Ectodermal cell (in vitro differentiated cells): ENCODE data around the gene APBA2.

ENCODE experiments used
- H3K27ac ChIP-seq: 2 replicates; pipeline ENCODE4 v1.7.0; 2013; ENCODE audit warnings: mild to moderate bottlenecking, low read depth, low read length; ENCODE audit not compliant: insufficient read depth, poor library complexity, severe bottlenecking
- H3K27me3 ChIP-seq: 2 replicates; pipeline ENCODE4 v1.7.0; 2013; ENCODE audit warnings: mild to moderate bottlenecking, low read length; ENCODE audit not compliant: insufficient read depth, control insufficient read depth, poor library complexity, severe bottlenecking
- H3K36me3 ChIP-seq: one replicate; pipeline ENCODE4 v1.7.0; 2013; ENCODE audit warnings: low read length; ENCODE audit not compliant: control insufficient read depth, insufficient read depth
- H3K4me1 ChIP-seq: one replicate; pipeline ENCODE4 v1.7.0; 2013; ENCODE audit warnings: low read length; ENCODE audit not compliant: control insufficient read depth, insufficient read depth
- H3K4me3 ChIP-seq: 2 replicates; pipeline ENCODE4 v1.7.0; 2013; ENCODE audit warnings: low read depth, low read length, control low read depth; ENCODE audit not compliant: insufficient read depth
- H3K9me3 ChIP-seq: 2 replicates; pipeline ENCODE4 v1.7.0; 2013; ENCODE audit warnings: mild to moderate bottlenecking, low read length, moderate library complexity; ENCODE audit not compliant: control insufficient read depth
- WGBS, 2 experiments: methylation state at CpG; one replicate each; pipeline ENCODE4 v1.1.7; 2013; ENCODE audit warnings: missing lambda C conversion rate in 2 of 2; 5-methylcytosine and 5-hydroxymethylcytosine counted together

APBA2 gene

DNA sequence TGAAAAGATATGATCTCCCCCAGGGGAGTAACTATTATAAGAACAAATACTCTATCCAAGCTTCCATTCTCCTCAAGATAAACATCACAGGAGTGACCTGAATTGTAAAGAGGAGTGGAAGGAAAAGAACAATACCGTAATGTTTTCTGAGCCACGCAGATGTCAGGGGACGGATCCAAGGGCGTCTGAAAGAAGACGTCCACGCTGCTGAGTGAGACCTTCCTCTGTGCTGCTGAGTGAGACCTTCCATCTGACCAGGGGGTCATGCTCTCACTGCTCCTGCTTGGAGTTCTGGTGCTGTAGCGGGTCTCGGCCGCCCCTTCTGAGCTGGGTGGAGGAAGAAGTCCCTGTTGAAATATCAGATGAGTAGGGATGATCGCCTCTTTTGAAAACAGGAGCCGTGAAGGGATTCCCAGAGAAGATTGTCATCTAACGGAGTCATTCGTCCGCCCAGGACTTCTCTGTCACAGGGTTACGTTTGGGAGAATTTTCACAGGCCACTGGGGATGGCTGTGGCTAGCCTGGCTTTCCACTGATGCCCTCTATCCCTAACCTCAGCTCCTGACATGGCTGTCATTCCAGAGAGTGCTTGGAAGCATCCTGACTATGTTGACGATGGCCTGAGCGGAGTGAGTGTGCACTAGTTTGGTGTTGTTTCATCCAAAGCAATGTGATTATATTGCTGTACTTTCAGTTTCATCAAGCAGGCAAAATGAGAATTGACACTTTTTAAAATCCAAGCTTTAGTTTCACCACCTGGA, 184.9 kb downstream of the APBA2 start:
- no peak overlapping the region for H3K27ac ChIP-seq
- no peaks in the 10 kb centered on the region for H3K9me3 ChIP-seq
- H3K27me3 ChIP-seq: no peaks in the 10 kb centered on the region
- 91 to 92% methylated on average over 17 of the region's 17 CpGs for WGBS, 2 experiments
- peaks cover 6% of the 10 kb centered on the region for H3K4me1 ChIP-seq
- H3K36me3 ChIP-seq: no peaks in the 10 kb centered on the region
- H3K4me3 ChIP-seq: no peak overlapping the region

DNA sequence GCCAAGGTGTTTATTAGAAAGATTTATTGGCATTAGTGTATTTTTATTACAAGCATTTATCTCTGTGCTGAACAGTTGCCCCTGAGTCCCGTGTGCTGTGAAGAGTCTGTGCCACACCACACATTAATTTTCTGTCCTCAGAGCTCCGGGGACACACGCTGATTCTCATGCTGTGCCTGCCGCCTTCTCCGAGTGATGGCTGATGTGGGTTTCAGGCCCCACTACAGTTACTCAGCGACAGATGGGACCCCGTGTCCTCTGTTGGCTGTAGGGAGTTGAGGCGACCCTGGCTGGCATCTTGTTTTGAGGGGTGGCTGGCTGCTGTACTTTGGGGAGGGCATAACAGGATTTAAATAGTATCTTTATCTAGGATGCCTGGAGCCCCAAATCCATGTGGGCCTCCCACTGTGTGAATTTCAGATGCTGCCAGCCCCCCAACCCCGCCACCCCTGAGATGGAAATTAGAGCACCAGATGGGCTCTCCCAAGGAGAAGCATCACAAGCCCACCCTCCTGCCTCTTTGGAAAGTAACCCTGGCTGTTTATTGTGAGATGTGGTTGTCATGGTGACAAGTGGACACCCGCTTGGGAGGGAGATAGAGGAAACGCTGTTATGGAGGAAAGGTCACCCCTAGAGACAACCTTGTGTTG, 185.6 kb downstream of the APBA2 start:
- H3K36me3 ChIP-seq: no peaks in the 10 kb centered on the region
- H3K27me3 ChIP-seq: no peaks in the 10 kb centered on the region
- no peak overlapping the region for H3K4me3 ChIP-seq
- no peaks in the 10 kb centered on the region for H3K9me3 ChIP-seq
- peaks cover 6% of the 10 kb centered on the region for H3K4me1 ChIP-seq
- WGBS, 2 experiments: 88 to 93% methylated on average over 11 of the region's 11 CpGs
- no peak overlapping the region for H3K27ac ChIP-seq

GRCh38 chr15:29071882-29072273, 186.1 kb downstream of the APBA2 start:
- H3K27ac ChIP-seq: no peak overlapping the region
- no peaks in the 10 kb centered on the region for H3K9me3 ChIP-seq
- no peaks in the 10 kb centered on the region for H3K36me3 ChIP-seq
- 92 to 93% methylated on average over 7 of the region's 7 CpGs for WGBS, 2 experiments
- no peak overlapping the region for H3K4me3 ChIP-seq
- H3K4me1 ChIP-seq: peaks cover 6% of the 10 kb centered on the region
- no peaks in the 10 kb centered on the region for H3K27me3 ChIP-seq

DNA sequence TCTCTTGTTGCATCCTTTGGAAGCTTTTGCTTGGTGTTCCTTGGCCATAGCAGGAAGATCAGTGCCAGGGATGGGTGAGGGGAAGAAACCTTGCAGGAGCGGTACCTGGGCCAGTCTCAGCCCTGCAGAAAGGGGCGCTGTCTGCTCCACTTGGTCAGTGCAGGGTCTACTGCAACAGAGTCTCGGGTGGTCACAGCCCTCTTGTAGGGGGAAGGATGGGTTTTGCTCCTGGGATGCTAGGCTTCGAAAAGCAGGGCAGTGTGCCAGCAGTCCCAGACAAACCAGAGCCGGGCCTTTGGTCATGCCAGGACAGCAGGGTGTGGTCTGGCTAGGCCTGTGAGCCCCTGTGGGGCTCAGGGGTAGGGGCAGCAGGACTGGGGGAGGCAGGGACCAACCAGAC, 186.7 kb downstream of the APBA2 start:
- H3K4me1 ChIP-seq: peaks cover 6% of the 10 kb centered on the region
- H3K27me3 ChIP-seq: no peaks in the 10 kb centered on the region
- no peak overlapping the region for H3K4me3 ChIP-seq
- no peak overlapping the region for H3K27ac ChIP-seq
- H3K9me3 ChIP-seq: no peaks in the 10 kb centered on the region
- H3K36me3 ChIP-seq: no peaks in the 10 kb centered on the region
- WGBS, 2 experiments: 94 to 96% methylated on average over 5 of the region's 5 CpGs

GRCh38 chr15:29074045-29074444, 188.3 kb downstream of the APBA2 start:
- Histone ChIP-seq H3K9me3 (no peaks in the 10 kb centered on the region), H3K4me1 (peaks cover 6% of the 10 kb centered on the region), H3K27me3 (no peaks in the 10 kb centered on the region), H3K4me3 (no peak overlapping the region), H3K27ac (no peak overlapping the region), H3K36me3 (no peaks in the 10 kb centered on the region)
- 94 to 95% methylated on average over 4 of the region's 4 CpGs for WGBS, 2 experiments

DNA sequence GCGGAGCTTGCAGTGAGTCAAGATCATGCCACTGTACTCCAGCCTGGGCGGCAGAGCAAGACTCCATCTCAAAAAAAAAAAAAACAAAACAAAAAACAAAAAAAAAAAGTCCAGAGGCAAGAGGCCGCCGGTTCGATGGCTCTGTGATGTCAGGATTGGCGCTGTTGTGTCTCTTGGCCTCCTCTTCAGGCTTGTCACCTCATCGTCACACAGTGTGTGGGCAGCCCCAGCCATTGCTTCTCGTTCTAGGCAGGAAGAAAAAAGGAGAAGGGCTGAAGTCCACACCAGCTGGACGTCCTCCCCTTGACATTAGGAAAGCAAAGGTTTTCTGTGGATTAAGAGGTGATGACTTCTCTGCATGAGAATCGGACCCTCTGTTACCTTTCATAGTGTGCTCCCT, 192.8 kb downstream of the APBA2 start:
- no peaks in the 10 kb centered on the region for H3K9me3 ChIP-seq
- H3K27ac ChIP-seq: no peak overlapping the region
- peaks cover 6% of the 10 kb centered on the region for H3K4me1 ChIP-seq
- no peaks in the 10 kb centered on the region for H3K27me3 ChIP-seq
- 91 to 93% methylated on average over 10 of the region's 10 CpGs for WGBS, 2 experiments
- no peaks in the 10 kb centered on the region for H3K36me3 ChIP-seq
- no peak overlapping the region for H3K4me3 ChIP-seq

DNA sequence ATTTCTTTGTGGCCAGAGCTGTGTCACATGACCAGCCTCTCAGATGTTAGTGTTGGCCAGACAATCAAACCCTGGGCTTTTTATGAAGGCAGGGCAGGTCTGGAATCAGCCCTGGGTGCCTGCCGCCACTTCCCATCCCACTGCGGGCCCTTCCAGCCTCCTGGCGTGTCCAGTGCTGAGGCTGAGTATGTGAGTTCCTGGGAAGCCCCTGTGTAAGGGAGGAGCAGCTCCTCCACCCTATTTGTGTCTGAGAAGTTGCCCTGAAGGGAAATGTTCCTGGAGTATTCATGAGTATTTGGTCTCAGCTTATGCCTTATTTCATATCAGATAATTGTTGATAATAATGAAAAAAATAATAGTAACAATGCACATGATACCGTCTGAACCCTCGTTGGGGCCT, 193.7 kb downstream of the APBA2 start:
- H3K9me3 ChIP-seq: no peaks in the 10 kb centered on the region
- H3K27ac ChIP-seq: no peak overlapping the region
- H3K4me3 ChIP-seq: no peak overlapping the region
- no peaks in the 10 kb centered on the region for H3K36me3 ChIP-seq
- H3K27me3 ChIP-seq: no peaks in the 10 kb centered on the region
- peaks cover 6% of the 10 kb centered on the region for H3K4me1 ChIP-seq
- WGBS, 2 experiments: 95 to 96% methylated on average over 5 of the region's 5 CpGs

DNA sequence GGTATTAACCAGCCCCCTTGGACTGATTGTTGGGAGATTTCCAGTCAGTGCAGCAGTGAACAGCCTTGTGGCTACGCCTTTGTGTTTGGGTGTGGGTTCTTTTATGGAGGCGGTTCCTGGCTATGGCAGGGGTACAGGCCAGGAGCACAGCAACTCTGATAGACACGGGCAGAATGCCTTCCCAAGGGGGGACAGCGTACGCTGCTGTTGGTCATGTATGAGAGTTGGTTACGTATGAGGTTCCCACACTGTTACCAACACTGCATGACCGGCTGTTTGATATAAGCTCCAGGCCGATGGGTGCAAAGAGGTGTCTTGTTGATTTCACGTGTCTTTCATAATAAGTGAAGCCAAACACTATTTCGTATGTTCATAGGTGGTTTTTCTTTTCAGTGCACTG, 196.0 kb downstream of the APBA2 start:
- Histone ChIP-seq H3K4me3 (no peak overlapping the region), H3K36me3 (no peaks in the 10 kb centered on the region)
- WGBS, 2 experiments: 95 to 98% methylated on average over 10 of the region's 10 CpGs

GRCh38 chr15:29083161-29083560, 197.4 kb downstream of the APBA2 start:
- Histone ChIP-seq H3K4me1 (peaks cover 12% of the 10 kb centered on the region), H3K27me3 (no peaks in the 10 kb centered on the region), H3K36me3 (no peaks in the 10 kb centered on the region), H3K9me3 (no peaks in the 10 kb centered on the region), H3K4me3 (no peak overlapping the region), H3K27ac (no peak overlapping the region)
- 95 to 96% methylated on average over 4 of the region's 4 CpGs for WGBS, 2 experiments

More for the DNA sequence above, 196.0 kb downstream of the APBA2 start:
- Histone ChIP-seq H3K27me3 (no peaks in the 10 kb centered on the region), H3K9me3 (no peaks in the 10 kb centered on the region), H3K27ac (no peak overlapping the region), H3K4me1 (peaks cover 12% of the 10 kb centered on the region)

DNA sequence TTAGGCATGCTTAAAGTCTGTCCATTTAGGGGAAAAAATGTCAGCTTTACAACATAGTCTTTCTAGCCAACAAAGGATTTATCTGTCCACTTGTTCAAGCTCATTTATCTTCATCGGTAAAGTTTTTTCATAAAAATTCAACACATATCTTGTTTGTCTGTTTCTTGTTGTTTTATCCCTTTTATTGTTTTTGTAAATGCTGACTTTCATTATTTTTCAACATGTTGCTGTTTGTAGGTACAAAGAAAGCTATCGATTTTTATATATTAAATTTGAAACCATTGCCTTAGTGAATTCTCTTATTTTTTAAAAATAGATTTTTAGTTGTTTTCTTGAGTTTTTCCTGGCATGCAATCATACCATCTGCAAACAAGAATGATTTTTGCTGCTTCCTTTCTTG, 198.1 kb downstream of the APBA2 start:
- no peak overlapping the region for H3K27ac ChIP-seq
- H3K27me3 ChIP-seq: no peaks in the 10 kb centered on the region
- H3K36me3 ChIP-seq: no peaks in the 10 kb centered on the region
- peaks cover 12% of the 10 kb centered on the region for H3K4me1 ChIP-seq
- H3K4me3 ChIP-seq: no peak overlapping the region
- H3K9me3 ChIP-seq: no peaks in the 10 kb centered on the region
- 83 to 89% methylated on average over 1 of the region's 2 CpGs for WGBS, 2 experiments
